ENCODE results near the gene BAZ2A.

- TF ChIP-seq CTCF (conservative IDR thresholded peaks at IDR 0.05; ENCODE audit: low read length) (no peak), EZH2phosphoT487 (IDR thresholded peaks at IDR 0.05; ENCODE audit: borderline replicate concordance) (no peak)
These were observed 40.7 kb upstream of the BAZ2A start for GRCh38 chr12:56670836-56671235.
